Hematopoietic multipotent progenitor cell treated with erythropoietin and hydrocortisone succinate and interleukin-3 and kit ligand, for 17 days (in vitro differentiated cells): ENCODE data around the gene FNIP2.
"Not testable (repeated sequence)": the region's sequence is repeated elsewhere in the genome, so short reads cannot be mapped to it uniquely, and the experiment has no call there.

ENCODE experiments used
- DNase-seq: peaks from one replicate; pipeline ENCODE4 v3.0.0-alpha.2; 2015; ENCODE audit warnings: low spot score

FNIP2 gene

DNA sequence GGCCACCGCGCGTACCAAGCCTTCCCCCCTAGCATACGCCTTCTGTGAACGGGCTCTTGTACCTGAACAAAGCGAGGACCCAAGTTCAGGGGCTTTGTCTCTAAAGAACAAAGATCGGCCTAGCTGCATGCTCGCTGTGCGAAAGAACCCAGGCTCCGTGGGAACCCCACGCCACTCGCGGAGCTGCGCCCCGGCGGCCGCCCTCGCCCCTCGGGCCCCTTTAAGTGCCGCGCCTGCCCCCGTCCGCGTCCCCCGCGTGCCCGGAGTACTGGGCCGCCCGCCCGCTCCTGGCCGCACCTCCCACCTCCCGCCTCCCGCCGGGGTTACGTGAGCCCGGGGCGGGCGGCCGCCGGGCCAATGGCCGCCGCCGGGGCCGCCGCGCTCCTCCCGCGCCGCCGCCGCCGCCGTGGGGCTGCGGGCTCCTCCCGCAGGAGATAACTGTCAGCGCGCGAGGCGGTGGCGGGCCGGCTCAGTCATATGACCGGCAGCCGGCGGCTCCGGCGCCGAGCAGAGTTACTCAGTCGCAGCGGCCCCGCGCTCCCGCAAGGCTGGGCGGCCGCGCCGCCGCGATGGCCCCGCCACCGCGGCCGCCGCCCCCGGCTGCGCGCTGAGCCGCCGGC lies at the start of gene FNIP2:
Gene FNIP2 (plus strand): TSS at position 472 of the 620 bp plus-strand sequence. CDS start 187 bp downstream, outside the sequence.
- DNase-seq, result peak; percentile 77

DNA sequence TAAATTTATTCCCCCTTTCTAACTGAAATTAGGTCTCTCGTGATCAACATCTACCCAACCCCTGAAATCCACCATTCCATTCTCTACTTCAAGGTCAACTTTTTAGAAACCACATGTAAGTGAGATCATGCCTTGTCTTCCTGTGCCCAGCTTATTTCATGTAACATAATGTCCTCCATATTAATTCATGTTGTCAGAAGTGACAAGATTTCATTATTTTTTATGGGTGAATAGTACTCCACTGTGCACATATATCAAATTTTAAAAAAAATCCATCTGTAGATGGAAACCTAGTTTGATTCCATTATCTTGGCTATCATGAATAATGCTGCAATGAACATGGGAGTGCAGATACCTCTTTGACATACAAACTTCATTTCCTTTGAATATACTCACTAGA lies 47.1 kb upstream of the FNIP2 start:
- no peak for DNase-seq

DNA sequence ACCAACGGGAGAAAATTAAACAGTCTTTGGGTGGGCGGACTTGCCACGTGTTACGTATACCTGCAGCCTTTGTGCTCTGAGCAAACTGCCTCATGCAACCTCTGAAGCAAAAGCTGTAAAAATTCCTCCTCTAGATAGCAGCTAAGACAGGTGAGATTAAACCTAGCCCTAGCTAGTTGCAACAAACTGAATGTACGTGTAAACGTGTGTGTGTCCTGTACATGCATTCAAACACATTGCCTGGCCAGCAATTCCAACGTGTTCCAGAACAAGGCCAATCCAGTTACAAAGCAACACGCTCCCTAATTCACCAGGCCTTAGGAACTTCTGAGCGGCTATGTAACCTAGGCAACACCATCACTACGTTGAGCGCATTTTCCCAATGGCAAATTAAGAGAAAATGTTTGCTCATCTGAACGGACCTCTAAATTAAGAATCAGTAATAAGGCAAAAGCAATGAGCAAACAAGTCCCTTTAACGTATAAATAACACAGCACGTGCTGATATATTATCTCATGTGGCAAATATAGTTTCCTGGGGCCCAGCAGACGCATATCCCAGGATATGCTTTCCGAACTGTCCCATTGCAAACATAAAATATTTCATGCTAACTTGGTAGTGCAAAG lies 46.4 kb upstream of the FNIP2 start:
- peak; percentile 53 for DNase-seq

DNA sequence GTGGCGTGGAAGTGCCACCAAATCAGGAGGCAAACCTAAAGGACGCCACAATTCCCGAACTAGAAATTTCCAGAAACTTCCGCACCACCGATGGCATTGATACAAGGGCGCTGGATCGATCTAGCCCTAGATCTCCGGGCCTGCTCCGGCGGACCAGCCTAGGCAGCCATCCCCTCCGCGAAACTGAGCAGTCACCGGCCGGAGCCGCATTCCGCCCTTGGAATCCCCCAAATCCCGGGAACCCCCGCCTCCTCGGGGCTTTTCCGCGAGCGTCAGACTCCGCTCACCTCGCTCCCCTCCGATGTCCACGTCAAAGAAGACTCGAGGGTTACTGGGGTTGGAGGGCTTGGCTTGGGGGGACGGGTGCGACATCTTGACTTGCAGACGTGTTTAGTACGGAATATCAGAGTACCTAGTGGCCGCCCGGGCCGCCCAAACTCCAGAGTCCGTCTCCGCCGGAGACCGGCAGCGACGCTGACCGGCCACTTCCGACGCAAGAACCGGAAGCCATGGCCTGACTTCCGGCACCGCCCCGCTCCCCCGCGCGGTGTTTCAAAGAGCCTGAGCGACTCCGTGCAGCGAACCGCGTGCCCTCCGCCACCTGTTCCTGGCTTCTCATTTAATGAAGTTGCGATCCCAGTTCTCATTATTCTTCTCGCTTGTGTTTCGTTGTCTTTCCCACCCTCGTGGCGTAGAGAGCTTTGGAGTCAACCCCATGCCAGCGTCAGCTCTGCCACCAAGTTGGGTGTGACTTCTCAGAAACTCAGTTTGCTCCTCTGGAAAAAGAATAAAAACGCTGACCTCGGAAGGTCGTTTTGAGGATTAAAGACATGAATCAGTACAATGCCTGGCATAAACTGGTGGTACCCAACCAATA lies 45.7 kb upstream of the FNIP2 start, which contains the start of gene PPID:
Gene PPID (minus strand): TSS at position 480 of the 877 bp plus-strand sequence. CDS start 108 bp downstream, at position 372.
- DNase-seq, result peak; percentile 85

DNA sequence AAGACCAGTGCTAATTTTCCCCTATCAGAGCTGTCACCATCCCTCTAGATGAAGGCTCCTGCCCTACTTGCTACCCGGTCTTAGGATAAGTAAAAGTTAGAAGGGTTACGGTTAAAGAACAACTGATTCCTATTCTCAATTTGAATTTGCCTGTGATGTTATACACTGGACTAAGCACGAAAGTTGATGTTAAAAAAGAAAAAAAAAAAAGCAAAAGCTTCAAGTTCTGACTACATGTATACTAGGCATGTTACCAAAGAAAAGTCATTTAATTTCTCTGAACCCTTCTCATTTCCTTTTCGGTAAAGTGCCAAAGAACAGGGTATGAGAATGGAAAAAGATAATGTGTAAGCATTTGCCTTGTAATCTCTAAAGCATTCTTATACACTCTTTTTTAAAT lies 44.2 kb upstream of the FNIP2 start:
- no peak for DNase-seq

DNA sequence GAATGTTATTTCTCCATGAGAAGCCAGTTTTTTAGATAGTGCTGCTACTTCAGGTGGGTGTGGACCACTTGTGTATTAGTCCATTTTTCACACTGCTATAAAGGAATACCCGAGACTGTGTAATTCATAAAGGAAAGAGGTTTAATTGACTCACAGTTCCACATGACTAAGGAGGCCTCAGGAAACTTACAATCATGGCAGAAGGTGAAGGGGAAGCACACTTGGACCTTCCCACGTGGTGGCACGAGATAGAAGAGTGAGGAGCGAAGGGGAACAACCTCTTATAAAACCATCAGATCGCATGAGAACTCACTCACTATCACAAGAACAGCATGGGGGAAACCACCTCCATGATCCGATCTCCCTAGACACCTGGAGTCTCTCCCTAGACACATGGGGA lies 42.2 kb upstream of the FNIP2 start:
- DNase-seq, result no peak

DNA sequence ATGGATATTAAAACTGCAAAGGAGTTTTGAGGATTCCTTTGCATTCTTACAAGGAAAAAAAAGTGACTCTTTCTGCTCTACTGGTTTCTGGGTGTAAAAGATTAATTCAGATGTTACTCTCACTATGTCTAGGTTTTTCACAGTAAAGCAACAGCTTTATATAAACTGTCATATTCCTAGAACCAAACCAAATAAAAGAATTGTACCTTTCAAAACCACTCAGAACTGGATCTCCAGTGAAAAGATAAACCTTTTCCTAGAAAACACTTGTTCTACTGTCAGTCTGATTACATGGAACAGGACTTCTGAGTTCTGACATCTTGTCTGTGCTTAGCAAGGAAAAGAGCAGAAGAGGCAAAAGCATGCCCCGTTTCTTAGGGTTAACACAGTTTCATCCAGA lies 40.6 kb upstream of the FNIP2 start:
- DNase-seq, result no peak

DNA sequence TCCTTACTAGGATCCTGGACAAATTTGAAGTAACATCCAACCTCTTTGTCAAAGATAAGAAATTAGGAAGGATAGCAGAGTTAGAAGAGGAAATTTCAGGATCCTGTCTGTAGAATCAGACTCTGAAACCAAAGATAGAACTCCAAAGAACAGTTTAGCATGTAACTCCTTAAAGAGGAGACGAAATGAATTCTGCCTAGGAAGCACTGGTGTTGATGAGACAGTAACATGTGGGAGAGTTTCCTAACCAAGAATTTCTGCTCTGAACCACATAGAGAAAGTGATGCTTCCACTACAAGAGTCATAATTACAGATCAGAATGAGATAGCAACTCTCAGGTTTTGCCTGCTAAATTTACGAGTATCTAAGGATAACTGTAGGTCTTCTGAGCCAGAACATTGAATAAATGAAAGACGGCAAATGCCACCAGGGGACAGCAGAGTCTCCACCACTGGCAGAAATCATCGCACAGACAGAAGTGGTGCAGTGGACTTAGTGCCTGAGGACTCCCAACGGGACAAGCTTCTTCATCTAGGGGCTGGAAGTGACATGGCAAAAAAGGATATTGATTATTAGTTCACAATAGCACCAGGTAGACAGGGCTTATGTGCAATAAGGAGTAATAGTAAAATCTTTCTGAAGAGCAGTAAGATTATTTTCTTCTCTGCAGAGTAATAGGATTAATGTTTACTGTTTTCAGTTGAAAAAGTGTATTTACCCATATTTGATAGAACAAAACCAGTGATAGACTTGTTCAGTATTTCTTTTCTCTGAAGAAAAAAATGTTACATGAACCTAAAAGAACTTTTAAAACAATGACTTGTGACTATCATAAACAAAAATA lies 38.9 kb upstream of the FNIP2 start:
- DNase-seq, result peak; percentile 58

DNA sequence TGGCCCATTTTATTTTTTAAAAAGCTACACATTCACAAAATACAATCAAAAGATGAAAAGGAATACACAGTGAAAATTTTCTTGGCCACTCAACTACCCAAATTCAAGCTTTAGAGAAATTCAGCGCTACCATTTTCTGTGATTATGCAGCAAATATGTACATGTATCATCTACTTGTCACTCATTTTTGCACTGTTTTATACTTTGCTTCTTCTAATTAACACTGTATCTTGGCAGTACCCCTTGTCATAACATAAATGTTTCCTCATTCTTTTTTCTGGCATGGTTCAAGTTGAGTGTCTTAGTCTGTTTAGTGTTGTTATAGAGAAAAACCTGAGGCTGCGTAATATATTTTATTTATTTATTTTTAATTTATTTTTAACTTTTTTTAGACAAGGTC lies 30.0 kb upstream of the FNIP2 start:
- DNase-seq, result no peak

DNA sequence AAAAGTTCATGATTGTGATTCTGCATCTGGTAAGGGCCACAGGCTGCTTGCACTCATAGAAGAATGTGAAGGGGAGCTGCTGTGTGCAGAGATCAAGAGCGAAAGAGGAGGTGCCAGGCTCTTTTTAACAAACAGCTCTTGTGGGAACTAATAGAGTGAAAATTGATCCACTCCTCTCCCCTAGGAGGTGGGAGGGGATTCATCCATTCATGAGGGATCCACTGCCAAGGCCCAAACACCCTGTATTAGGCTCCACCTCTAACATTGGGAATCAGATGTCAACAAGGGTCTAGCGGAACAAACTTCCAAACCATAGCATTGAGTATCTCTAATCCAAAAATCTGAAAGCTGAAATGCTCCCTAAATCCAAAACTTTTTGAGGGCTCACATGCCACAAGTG lies 29.2 kb upstream of the FNIP2 start:
- no peak for DNase-seq

DNA sequence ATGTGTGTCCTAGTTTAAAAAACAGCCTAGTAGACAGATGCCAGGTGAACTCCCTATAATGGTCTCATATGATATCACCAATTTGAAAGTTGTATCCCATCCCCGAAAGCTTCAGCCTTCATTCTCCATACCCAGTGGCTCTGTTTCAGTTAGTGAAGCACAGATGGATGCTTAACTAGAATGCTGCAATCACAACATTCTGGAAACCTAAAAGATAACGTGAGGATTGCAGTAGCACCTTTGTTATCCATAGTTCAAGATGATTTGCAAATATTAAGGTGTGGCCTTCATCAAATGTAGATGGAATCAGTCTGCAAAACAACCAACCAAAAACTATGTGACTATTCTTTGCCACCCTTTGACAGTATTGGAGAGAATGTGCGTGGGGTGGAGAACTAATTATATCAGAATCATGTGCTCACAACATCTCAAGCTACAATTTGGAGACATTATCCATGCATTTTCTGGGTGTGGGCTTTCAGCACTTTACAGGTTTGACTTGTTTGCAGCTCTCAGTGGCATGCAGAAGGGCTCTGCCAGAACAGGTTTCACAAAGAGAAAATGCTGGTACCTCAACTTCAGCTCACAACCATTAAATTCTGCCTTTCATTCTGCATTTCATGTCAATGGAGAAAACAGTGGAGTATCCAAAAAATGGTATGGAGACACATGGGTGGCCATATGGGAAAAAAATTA lies 27.4 kb upstream of the FNIP2 start:
- no peak for DNase-seq

DNA sequence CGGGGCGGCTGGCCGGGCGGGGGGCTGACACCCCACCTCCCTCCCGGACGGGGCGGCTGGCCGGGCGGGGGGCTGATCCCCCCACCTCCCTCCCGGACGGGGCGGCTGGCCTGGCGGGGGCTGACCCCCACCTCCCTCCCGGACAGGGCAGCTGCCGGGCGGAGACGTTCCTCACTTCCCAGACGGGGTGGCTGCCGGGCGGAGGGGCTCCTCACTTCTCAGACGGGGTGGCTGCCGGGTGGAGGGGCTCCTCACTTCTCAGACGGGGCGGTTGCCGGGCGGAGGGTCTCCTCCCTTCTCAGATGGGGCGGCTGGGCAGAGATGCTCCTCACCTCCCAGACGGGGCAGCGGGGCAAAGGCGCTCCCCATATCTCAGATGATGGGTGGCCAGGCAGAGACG lies 22.3 kb upstream of the FNIP2 start:
- DNase-seq, result not testable (repeated sequence)

DNA sequence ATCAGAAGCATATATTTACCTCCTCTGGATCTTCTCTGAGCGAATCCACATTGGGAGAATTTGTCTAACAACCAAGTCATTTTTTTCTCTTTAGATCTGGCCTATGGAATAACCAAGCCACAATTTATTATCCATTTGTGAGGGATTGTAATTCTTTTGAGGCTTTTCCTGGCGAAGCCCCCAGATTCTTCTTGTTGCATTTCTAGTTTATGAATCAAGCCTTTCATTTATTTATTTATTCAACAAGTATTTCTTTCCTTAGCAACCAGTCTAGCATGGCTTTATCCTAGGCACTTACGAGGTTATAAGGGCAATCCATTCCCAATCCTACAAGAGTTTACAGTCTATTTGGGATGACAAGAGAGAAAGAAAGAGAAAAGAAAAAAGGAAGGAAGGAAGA lies 18.4 kb upstream of the FNIP2 start:
- no peak for DNase-seq

DNA sequence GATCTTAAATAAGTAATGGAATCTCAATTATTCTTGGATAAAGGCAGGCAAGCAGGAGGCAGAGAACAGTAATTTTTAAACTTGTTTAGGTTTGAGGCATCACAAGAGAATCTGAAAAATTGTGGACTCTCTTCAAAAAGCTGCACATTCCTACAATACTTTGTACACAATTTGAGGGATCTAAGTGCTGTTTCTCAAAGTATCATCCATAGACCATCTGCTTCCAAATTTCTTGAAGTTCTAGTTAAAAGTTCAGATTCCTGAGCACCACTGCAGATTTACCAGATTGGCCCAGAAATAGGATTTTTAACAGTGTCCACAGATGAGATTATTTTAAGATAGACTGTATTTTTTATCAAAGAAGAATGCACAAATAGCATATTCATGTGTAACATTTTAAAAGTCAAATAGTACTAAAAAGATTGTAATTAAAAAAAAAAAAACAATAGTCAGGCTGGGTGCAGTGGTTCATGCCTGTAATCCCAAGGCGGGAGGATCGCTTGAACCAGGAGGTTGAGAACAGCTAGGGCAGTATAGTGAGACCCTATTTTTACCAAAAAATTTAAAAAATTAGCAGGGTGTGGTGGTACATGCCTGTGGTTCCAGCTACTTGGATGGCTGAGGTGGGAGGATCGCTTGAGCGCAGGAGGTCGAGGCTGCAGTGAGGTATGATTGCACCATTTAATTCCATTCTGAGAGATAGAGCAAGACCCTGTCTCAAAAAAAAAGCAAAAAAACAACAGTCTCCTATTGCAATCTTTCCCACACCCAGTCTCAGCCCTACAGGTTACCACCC lies 14.2 kb upstream of the FNIP2 start:
- no peak for DNase-seq

DNA sequence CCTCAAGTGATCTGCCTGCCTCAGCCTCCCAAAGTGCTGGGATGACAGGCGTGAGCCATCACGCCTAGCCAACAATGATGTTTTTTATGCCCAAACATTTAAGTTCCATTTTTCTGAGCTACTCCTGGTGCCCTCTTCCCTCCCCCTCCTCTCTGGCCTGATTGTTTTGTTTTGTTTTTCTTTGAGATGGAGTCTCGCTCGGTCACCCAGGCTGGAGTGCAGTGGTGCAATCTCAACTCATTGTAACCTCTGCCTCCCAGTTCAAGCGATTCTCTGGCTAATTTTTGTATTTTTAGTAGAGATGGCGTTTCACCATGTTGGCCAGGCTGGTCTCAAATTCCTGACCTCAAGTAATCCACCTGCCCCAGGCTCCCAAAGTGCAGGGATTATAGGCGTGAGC lies 13.0 kb upstream of the FNIP2 start:
- DNase-seq, result not testable (repeated sequence)

DNA sequence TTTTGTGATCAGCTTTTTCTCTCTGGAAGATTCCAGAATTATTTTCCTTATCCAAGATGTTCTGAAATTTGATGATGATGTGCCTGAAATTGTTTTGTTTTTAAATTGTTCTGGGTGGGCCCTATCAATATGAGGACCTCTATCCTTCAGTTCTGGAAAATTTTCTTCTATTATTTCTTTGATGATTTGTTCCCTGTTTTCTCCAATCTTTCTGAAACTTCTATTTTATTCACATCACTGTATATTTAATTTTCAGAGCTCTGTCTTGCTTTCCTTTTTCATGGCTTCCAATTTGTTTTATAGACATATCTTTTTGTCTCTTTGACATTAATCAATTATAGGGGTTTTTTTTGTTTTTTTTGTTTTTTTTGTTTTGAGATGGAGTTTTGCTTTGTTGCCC lies 12.2 kb upstream of the FNIP2 start:
- no peak for DNase-seq

DNA sequence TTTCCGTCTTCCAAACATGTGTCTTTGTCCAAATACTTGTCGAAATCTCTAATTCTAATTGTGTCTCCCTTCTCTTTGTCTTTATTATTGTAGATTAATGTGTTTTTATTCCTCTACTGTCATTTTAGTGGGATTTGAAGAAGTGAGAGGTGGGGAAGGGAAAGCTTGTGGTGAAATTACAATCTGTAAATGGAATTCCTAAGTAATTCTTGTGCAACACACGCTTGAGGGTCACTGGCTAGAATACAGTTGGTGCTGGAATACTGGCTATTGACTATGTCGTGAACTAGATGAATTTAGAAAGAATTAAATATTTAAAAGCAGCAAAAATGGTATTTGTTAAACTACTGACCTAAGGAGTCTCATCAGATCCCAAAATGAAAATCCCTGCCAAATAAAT lies 10.7 kb upstream of the FNIP2 start:
- DNase-seq, result no peak

DNA sequence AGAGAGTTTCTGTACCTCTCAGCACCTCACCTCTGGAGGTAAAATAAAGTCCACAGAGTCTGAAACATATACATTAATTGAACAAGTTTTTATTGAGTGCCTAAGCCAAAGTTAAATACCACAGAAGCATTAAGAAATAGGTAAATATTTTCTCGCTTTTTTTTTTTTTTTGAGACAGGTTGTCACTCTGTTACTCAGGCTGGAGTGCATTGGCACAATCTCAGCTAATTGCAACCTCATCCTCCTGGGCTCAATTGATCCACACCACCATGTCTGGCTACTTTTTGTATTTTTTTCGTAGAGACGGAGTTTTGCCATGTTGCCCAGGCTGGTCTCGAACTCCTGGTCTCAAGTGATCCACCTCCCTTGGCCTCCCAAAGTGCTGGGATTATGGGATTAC lies 10.1 kb upstream of the FNIP2 start:
- no peak for DNase-seq

DNA sequence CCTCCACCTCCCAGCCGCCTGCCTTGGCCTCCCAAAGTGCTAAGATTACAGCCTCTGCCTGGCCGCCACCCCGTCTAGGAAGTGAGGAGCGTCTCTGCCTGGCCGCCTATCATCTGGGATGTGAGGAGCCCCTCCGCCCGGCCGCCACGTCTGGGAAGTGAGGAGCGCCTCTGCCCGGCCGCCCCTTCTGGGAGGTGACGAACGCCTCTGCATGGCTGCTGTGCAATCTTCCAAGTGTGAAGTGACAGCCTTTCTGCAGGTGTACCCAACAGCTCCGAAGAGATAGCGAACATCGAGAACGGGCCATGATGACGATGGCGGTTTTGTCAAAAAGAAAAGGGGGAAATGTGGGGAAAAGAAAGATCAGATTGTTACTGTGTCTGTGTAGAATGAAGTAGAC lies 9.3 kb upstream of the FNIP2 start:
- DNase-seq, result not testable (repeated sequence)

DNA sequence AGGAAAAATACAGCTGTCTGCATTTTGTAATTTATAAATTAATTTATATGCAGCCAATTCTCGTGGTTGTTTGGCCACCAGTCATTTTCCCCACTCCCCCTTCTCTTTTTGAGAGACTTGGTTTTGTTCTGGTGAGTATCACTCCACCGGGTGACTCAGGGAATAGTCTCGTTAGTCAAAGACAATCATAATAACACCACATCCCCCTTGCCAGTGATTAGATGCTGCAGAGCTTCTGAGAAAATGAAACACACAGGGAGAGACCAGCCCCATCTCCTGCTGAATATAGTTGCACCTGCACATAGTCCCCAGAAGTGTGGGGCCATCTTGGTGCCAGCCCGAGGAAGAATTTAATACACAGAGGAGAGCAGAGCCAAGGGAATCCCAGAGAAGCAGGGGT lies 8.0 kb upstream of the FNIP2 start:
- DNase-seq, result no peak

DNA sequence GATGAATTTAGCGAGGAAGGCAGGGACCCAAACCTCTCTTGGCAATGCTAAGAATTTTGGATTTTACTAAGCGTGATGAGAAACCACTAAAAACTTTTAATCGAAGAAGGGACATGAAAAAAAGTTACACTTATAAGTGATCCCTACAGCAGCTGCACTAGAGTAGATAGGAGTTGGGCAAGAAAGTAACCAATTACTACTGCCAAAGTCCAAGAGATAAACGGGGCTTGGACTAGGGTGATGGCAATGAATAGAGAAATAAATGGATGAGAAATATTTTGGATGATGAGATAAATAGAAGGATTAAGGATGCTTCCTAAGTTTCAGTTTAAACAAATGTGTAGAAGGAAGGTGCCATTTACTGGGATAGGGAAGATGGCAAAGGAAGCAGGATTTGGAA lies 6.3 kb upstream of the FNIP2 start:
- no peak for DNase-seq
